NCI-H1694 treated with DMSO at 0.1 percent for 48 hours (cell line): ENCODE data around the gene SRPK1.

Experiments used
- DNase-seq: peaks from one replicate; lab custom pipeline; 2025; lab: John Stamatoyannopoulos, UW

The SRPK1 gene

DNA sequence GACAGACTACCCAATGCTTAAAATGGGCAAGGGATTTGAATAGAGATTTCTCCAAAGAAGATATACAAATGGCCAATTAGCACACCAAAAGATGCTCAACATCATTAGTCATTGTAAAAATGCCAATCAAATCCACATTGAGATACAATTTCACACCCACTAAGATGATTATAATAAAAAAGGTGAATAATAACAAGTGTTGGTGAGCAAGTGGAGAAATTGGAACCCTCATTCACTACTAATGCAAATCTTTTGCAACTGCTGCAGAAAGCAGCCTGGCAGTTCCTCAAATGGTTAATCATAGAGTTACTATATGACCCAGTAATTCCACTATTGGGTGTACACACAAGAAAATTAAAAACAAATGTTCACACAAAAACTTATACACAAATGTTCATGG, 103.4 kb downstream of the SRPK1 start:
- DNase-seq: no peak

DNA sequence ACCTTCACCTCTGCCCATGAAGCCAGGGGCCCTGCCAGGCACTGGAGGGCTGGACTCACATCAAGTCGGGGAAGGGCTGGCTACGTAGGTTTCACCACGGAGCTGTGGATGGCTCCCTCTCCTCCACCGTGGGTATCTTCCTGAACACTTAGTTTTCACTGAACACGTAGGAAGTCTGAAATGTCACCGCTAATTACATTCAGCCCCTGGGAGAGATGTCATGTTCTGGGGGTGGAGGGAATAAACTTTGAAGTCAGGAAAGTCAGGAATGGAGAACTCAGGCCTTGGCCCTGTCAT, 109.3 kb downstream of the SRPK1 start:
- DNase-seq: no peak

DNA sequence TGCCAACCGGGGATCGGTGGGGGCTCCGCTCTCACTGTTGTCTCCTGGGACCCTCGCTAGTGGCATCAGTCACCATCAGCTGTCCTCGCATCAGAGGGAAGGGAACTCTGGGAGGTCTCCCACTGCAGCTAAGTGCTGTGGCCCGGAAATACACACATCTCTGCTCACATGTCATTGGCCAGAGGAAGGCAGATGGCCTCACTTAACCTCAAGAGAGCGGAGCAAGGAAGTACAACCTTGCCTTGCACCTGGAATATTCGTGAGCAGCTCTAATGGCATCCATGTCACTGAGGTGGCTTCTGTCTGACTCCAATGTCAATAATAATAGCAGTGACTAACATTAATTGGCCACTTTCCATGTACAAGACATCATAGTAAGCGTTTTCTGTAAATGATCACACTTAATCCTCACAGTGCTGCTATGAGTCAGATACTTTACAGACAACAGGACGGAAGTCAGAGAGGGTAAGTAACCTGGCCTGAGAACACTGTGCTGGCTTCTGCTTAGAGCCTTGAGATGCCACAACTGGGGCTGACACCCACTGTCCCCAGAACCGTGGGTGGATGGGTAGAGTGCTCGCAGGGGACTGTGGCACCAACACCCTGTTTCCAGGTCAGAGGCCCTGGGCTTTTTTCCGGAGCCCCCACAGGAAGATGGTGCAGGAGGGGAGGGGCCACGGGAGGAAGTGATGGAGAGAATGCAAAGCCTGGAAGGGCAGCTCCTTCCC, 109.8 kb downstream of the SRPK1 start:
- DNase-seq: no peak

DNA sequence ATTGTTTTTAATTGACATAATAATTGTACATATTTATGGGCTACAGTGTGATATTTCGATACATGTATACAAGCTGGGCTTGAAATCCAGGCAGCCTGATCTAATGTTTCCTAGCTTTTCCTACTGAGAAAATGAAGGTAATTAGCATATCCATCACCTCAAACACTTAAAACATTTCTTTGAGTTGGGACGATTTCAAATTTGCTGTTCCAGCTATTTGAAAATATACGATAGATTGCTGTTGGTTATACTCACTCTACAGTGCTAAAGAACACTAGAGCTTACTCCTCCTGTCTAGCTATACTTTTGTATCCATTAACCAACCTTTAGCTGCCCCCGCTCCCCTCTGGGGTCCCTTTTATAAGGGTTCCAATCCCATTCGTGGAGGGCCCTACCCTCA, 111.1 kb downstream of the SRPK1 start:
- DNase-seq: no peak

DNA sequence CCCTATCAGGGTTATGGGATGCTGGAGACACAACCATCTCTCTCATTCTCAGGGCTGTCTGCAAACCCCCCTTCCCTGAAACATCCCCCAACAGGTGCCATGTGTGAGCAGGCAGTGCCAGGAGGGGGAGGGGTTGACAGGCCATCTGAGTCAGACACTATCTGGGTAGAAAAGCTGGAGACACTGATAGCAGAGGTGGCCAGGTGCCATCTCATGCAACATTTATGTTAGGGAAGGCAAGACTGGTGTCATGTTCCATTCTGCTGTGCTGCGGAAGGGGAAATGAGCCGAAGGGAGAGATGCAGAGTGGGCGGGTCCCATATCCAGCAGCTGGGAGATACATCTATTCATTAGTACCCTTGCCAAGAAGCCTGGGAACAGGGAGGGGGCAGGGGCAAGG, 112.2 kb downstream of the SRPK1 start:
- peak; percentile 74 for DNase-seq

DNA sequence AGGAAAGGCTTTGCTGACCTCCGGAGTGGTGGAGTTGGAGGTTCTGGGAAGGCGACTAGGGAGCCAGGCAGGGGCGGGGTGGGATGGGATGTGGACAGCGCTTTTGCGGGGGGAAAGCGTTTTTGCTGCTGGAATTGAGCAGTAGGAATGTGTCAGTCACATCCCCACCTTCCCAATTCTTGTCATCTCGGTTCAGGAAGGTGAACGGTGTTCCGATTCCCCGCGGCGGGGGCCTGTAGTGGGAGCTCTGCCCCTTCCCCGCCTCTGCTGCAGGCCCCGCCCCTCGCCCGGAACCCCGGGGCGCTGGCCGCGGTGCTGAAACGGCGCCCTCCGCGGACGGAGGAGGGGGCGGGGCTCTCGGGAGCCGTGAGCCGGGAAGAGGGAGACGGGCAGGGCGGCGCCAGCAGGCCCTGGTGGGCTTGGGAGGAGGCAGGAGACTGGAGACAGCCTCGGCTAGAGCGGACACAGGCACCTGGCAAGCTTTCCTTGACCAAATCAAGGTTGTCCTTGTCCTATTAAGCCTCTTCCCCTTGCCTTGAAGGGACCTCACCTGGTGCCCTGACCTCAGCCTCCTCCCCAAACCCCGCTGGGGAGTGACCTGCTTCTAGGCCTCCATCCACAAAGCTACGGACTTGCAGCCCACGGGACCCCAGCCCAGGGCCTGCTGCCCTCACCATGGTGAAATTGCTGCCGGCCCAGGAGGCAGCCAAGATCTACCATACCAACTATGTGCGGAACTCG, 115.7 kb downstream of the SRPK1 start, which contains the start of gene LHFPL5:
Gene LHFPL5, plus strand, starts transcription at position 357 of the 741 bp plus-strand sequence. Its CDS starts 319 bp downstream, at position 676.
- DNase-seq: peak; percentile 11

DNA sequence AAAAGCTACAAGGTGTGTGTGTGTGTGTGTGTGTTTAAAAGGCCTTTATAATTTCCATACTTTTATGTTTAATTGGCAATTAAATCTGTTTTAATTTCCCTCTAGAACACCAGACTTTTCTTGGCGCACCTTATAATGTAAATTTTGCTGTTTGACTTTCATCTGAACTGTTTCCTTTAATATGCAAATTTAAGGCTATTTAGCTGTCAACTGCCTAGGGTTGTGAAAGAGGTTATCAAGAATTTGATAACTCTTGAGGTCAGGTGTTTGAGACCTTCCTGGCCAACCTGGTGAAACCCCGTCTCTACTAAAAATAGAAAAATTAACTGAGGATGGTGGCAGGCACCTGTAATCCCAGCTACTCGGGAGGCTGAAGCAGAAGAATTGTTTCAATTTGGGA, 119.8 kb downstream of the SRPK1 start:
- DNase-seq: no peak

DNA sequence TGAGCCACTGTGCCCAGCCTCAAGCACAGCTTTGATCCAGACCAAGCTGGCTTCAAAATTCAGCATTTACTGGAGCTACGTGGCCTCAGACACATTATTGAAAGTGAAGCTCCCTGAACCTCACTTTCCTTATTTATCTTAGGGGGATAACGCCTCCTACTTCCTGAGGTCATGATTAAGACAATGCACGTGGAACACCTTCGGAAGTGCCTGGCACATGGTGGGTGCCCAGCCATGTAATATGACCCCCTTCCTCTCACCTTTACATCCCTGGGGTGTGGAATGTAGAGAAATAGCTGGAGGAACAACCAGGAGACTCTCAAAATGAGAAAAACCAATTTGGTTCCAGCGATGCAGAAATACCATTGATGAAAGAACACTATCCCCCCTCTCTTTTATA, 122.2 kb downstream of the SRPK1 start:
- no peak for DNase-seq

DNA sequence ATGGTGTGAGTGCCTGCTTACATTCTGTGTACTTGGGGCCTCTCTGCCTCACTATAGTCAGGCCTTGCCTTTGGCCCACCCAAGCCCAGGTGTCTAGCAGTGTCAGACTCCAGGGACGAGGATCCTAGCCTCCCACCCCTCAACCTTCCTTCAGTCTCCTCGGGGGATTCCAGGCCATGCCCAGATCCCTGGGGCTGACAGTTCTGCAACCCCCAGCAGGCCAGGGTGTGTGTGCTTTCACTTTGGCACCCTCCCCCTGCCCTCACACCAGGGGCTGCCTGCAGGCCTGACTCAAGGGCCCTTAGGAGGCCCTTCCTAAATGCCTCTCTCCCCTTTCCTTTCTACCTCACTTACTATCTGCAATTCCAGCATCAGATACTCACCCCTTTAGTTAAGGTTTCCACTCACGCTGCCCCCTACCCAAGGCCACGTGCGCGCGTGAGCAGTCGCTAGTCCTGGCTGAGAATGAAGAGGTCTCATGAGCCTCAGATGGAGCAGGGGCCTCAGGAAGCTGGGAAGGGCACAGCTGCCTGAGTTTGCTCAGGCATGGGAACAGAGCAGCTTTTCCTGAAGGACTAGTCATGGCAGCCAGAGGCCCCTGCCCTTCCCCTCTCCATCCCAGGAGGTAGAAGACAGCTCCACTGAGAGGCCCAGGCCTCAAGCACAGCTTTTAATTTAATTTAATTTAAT, 122.9 kb downstream of the SRPK1 start:
- no peak for DNase-seq

DNA sequence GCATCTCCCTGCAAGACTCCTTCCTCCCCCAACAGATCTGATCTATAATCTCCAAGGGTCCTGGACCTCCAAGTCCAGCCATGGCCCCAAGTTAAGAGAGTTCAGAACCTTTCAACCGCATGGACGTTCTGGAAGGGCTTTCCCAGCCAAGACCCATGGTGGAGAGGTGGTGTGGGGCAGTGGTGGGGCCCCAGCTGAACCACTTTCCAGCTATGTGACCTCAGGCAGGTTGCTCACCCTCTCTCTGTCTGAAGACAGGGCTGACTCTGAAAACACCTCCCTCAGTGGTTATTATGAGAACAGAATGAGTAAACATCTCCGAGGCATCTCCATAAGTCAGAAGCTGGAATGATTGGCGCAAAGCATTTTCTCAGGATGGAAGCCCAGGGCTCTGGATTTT, 124.7 kb downstream of the SRPK1 start:
- DNase-seq: no peak

DNA sequence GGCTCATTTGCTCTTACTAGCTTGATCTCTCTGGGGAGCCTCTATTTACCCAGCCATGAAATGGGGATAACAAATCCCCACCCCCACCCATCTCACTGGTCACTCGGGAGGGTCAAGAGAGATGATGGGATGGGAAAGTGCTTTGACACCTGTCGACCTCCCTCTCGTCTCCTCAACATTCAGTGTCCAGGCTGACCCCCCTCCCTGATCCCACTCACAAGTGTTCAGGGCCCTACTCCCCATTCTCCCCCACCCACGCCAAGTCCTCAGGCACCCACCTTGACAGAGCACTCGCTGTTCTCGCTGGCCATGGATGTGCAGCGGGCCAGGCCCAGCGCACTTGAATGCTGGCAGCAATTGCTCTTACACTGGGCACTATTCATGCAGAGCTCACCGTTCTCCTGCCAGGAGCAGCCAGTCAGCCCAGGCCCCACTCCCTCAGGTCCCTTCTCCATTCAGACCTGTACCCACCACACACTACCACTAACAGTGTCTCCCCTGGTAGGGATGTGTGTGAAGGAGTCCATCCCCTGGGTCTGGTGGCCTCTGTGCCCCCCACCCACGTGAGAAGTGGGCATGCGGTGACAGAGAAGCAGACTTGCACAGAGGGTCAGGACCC, 125.3 kb downstream of the SRPK1 start:
- no peak for DNase-seq

DNA sequence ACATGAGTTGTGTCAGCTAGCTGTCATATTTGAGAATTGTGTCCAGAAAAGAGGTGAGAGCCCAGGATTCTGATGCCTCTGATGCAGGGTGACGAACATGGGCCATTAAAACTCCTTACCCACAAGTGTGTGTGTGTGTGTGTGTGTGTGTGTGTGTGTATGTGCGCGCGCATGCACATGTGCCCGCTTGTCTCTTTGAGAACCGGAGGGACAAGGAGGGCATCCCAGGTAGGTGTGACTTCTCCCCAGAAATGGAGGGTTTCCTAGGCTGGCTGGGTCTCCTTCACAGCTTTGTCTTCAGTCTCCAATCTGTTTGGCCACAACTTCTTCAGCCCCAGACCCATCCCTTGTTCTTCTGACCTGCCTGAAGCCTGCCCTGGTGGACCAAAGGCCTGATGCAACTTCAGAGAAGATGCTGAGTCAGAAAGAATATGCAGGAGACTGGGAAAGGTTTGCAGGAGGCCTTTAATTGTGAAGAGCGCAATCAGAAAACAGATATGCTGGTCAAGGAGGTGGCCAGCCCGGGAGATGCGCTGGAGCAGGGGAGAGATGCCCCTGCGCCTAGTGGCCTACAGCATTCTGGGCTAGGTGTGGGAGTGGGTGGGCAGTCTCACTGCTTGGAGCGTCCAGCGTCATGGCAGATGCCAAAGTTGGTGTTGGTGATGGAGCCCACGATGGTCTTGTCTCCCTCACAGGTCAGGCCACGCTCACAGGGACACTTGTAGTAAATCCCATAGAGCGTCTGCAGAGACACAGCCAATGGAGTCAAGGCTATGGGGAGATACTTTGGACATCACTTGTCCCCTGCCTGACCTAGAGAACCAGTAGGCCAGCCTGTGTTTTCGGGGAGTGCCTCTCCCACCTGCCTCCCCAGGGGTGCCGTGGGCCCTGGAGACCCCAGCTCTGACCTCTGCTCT, 126.1 kb downstream of the SRPK1 start:
- DNase-seq: no peak

DNA sequence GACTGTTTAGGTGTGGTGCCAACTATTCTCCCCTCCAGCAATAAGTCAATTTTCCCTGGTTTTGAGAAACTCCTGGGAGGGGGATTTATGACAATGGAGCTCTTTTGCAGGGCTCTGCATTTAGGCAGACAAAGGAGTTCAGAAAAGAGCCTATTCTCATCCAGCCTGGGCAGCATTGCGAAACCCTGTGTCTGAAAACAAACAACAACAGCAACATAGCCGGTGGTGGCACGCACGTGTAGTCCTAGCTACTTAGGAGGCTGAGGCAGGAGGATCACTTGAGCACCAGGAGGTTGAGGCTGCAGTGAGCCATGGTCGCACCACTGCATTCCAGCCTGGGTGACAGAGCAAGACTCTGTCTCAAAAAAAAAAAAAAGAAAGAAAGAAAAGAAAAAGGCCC, 130.2 kb downstream of the SRPK1 start:
- no peak for DNase-seq

DNA sequence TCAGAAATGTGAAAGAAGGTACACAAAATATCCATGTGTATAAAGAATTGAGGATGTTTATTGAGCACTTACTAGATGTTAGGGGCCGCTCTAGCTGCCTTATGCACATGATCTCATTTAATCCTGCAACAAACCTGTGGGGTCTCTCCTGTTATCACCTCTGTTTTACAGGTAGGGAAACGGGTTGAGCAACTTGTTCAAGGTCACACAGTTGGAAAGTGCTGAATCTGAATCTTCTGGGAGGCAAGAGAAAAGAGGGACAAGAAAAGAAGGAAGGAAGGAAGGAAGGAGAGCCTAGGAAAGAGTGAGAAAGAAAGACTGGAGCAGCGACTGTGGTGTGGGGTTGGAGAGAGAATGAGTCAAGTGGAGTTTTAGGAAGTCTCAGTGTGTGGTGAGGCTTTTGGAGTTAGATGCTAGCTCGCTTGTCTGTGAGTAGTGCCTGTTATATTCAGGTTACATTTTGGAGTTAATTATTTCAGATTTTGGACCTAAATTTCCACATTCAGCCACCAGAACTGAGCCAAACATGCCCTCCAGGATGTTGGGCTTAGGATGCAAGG, 132.4 kb downstream of the SRPK1 start:
- DNase-seq: no peak

DNA sequence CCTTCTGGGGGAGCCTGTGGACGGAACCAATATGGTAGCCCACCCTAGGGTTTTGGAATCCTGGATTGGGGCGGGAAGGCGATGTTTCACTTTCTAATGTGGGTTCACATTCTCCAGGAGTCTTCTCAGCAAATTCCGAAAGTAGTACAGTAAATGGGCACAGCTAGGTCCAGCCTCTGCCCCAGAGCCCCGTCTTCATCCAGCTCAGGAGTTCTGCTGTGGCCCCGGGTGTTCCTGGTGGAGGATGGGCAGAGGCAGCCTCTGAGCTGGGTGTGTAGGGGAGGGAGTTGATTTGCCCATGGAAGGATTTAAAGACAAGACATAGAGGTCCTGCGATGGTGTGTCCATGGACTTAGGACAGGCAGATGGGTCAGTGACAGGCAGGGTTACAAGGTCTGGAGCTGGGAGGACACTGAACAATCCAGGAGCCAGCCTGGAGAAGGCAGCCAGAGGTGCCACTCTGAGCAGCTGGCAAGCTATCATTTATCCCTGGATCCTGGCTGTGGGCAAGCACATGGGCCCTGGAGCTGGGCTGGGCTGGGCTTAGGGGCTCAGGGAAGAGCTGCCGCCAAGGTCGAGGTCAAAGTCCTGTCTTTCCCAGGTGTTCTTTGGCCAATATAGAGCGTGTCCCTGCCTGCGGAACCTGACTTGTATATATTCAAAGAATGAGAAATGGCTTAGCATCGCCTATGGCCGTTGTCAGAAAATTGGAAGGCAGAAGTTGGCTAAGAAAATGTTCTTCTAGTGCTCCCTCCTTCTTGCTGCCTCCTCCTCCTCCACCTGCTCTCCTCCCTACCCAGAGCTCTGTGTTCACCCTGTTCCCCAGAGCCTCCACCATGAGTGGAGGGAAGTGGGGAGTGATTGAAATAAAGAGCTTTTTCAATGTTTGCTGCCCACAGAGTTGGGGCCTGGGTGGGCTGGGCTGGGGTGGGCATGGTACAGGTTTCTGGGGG, 133.4 kb downstream of the SRPK1 start:
- DNase-seq: no peak

DNA sequence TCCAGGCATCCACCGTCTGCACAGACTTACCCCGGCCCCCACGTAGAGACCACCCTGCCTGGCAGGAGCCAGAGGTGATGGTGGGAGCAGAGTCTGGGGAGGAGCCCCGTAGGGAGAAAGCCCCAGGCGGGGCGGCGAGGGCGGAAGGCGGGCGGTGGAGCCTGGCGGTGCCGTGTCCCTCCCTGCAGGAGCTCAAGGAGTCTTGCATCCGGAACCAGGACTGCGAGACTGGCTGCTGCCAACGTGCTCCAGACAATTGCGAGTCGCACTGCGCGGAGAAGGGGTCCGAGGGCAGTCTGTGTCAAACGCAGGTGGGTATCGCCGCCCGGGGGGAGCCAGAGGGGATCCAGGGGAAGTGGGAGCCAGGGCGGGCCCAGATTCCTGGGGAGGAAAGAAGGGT, 134.1 kb downstream of the SRPK1 start:
- DNase-seq: no peak

DNA sequence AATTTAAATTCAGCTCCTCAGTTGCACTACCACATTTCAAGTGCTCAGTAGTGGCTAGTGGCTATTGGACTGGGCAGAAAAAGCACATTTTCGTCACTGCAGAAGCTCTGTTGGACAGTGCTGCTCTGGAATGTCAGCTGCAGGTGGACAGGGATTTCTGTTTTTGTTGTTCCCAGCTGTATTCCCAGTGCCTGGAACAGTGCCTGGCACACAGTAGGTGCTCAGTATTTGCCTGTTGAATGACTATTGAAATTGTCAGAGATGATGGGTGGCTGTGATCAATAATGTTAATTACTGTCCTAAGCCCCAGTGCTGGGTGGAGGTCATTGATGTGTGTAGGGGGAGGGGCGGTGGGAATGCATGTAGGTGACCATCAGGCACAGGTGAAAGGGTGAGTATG, 134.6 kb downstream of the SRPK1 start:
- DNase-seq: no peak

DNA sequence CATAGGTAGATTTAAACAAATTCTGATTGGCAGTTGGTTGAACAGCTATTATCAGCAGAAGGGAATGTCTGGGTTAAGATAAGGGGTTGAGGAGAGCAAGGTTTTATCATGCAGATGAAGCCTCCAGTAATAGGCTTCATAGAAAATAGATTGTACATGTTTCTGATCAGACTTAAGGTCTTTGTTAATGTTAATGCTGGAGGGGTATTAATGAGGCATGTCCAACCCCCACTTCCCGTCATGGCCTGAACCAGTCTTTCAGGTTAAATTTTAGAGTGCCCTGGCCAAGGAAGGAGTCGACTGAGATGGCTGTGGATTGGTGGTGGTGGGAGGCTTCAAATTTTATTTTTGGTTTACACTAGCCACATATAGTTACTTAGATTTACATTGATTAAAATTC, 136.7 kb downstream of the SRPK1 start:
- no peak for DNase-seq
